Measurements from ENCODE around the gene PLPP3.

GRCh38 chr1:56462209-56462608 is 117.2 kb downstream of the PLPP3 start:
- no peak for TF ChIP-seq POLR2A (IDR thresholded peaks at IDR 0.05; ENCODE audit: low read depth)
- no peak for TF ChIP-seq EP300 (IDR thresholded peaks at IDR 0.05)
- TF ChIP-seq CTCF (IDR thresholded peaks at IDR 0.05) = no peak
- TF ChIP-seq POLR2AphosphoS5 (IDR thresholded peaks at IDR 0.05) = no peak
